GM12801 (cell line): ENCODE data around the gene UBN1.

ENCODE experiments used
- TF ChIP-seq, protein P1 (sequence below): IDR thresholded peaks from one replicate; pipeline ENCODE4 v1.5.1; 2011; ENCODE audit warnings: control low read depth; ENCODE audit not compliant: insufficient read length; ENCODE audit errors: extremely low read depth

UBN1 gene, protein sequence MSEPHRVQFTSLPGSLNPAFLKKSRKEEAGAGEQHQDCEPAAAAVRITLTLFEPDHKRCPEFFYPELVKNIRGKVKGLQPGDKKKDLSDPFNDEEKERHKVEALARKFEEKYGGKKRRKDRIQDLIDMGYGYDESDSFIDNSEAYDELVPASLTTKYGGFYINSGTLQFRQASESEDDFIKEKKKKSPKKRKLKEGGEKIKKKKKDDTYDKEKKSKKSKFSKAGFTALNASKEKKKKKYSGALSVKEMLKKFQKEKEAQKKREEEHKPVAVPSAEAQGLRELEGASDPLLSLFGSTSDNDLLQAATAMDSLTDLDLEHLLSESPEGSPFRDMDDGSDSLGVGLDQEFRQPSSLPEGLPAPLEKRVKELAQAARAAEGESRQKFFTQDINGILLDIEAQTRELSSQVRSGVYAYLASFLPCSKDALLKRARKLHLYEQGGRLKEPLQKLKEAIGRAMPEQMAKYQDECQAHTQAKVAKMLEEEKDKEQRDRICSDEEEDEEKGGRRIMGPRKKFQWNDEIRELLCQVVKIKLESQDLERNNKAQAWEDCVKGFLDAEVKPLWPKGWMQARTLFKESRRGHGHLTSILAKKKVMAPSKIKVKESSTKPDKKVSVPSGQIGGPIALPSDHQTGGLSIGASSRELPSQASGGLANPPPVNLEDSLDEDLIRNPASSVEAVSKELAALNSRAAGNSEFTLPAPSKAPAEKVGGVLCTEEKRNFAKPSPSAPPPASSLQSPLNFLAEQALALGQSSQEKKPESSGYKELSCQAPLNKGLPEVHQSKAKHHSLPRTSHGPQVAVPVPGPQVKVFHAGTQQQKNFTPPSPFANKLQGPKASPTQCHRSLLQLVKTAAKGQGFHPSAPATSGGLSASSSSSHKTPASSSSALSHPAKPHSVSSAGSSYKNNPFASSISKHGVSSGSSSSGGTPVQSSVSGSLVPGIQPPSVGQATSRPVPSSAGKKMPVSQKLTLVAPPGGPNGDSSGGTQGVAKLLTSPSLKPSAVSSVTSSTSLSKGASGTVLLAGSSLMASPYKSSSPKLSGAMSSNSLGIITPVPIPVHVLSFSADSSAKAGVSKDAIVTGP (N-terminal part only)

DNA sequence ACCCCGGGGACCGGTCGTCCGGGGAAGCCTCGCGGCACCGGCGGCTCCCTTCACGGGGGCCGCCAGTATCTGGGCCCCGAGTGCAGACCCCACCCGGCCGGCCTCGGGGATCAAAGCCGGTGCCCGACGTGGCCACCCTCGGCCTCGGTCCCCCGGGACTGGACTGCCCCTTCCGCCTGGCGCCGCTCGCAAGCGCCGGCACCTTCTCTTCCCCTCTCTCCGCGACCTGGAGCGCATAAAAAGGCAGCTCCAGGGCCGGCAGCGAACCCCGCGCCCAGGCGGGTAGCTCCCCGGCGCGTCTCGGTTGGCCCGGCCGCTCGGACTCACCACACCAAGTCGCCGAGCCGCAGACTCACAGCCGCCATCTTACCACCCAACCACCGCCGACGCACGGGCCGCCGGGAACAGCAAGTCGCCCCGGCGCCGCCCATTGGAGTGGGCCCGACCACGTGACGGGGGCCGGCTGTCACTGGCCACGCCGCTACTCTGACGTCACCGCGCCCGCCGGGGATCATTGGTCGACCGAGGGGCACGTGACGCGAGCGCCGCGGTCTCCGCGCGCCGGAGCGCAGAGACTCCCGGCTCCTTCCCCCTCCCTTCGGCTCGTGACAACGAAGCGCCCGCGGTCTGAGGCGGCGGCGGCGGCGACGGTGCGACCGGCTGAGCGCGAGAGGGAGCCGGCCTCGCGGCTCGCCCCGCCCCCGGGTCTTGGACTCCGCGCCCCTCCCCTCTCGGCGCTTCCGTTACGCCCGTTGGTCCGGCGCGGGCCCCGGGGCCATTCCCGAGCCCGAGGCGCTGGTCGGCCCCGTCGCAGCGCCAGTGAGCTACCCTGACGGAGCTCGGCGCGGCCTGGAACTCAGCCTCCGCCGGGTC is at the start of gene UBN1, which contains the start of gene GLYR1:
UBN1 (plus strand) TSS at position 581 of the 873 bp plus-strand sequence. CDS start 5,437 bp downstream, outside the sequence.
GLYR1 (minus strand) TSS at position 388 of the 873 bp plus-strand sequence; CDS start at position 365, 23 bp downstream.
- TF ChIP-seq, protein P1, sequence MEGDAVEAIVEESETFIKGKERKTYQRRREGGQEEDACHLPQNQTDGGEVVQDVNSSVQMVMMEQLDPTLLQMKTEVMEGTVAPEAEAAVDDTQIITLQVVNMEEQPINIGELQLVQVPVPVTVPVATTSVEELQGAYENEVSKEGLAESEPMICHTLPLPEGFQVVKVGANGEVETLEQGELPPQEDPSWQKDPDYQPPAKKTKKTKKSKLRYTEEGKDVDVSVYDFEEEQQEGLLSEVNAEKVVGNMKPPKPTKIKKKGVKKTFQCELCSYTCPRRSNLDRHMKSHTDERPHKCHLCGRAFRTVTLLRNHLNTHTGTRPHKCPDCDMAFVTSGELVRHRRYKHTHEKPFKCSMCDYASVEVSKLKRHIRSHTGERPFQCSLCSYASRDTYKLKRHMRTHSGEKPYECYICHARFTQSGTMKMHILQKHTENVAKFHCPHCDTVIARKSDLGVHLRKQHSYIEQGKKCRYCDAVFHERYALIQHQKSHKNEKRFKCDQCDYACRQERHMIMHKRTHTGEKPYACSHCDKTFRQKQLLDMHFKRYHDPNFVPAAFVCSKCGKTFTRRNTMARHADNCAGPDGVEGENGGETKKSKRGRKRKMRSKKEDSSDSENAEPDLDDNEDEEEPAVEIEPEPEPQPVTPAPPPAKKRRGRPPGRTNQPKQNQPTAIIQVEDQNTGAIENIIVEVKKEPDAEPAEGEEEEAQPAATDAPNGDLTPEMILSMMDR: no peak

DNA sequence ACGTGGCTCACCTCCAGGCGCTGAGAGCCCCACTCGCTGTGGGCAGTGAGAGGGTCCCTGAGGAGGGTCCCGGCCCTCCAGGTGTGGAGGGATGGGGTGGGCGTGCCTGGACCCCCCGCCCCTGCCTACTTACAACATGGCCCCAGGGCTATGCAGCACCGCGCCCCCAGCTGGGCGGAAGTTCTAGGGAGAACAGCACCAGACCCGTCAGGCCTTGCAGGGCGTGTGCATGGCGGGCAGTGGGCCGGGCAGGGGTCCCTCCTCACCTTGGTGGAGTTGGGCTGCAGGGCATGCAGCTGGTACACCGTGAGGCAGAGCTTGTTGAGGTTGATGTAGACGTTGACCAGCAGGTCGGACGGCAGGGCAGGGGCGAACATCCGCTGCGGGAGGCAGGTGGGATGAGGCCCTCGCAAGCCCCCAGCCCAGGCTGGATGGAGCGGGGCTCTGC is 49.5 kb upstream of the UBN1 start:
- TF ChIP-seq, protein P1: no peak

- TF ChIP-seq, protein P1: no peak
These were observed 48.8 kb upstream of the UBN1 start for GRCh38 chr16:4798456-4798855.

- TF ChIP-seq, protein P1: no peak
These were observed 48.0 kb upstream of the UBN1 start for GRCh38 chr16:4799171-4799855.

GRCh38 chr16:4800290-4801041 is 46.8 kb upstream of the UBN1 start:
- TF ChIP-seq, protein P1: no peak
